HPDE6-E6E7 (cell line): Measurements from ENCODE around the gene TCTN1.

Experiments
- DNase-seq: peaks from one replicate; pipeline ENCODE4 v3.0.0; 2011; ENCODE audit warnings: missing footprints; ENCODE audit errors: extremely low spot score

Gene TCTN1

GRCh38 chr12:110680032-110680431 lies 66.1 kb downstream of the TCTN1 start:
- DNase-seq = no peak

DNA sequence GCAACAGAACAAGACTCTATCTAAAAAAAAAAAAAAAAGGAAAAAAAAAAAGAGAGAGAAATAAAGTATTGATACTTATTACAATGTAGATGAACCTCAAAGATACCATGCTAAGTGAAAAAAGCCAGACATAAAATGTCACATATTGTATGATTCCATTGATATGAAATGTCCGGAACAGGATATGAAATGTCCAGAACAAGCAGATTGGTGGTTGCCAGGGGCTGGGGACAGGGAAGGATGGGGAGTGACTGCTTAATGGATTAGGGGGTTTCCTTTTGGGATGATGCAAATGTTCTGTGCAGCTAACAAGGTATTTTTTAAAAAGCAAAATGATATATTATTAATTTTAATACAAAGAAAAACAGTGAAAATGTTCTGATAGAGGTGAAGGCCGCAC lies 70.0 kb downstream of the TCTN1 start:
- DNase-seq = no peak

- no peak for DNase-seq
These were observed 70.4 kb downstream of the TCTN1 start for GRCh38 chr12:110684312-110684836.

GRCh38 chr12:110686294-110686903 lies 72.5 kb downstream of the TCTN1 start:
- DNase-seq = no peak

GRCh38 chr12:110687396-110688169 lies 73.7 kb downstream of the TCTN1 start:
- no peak for DNase-seq

DNA sequence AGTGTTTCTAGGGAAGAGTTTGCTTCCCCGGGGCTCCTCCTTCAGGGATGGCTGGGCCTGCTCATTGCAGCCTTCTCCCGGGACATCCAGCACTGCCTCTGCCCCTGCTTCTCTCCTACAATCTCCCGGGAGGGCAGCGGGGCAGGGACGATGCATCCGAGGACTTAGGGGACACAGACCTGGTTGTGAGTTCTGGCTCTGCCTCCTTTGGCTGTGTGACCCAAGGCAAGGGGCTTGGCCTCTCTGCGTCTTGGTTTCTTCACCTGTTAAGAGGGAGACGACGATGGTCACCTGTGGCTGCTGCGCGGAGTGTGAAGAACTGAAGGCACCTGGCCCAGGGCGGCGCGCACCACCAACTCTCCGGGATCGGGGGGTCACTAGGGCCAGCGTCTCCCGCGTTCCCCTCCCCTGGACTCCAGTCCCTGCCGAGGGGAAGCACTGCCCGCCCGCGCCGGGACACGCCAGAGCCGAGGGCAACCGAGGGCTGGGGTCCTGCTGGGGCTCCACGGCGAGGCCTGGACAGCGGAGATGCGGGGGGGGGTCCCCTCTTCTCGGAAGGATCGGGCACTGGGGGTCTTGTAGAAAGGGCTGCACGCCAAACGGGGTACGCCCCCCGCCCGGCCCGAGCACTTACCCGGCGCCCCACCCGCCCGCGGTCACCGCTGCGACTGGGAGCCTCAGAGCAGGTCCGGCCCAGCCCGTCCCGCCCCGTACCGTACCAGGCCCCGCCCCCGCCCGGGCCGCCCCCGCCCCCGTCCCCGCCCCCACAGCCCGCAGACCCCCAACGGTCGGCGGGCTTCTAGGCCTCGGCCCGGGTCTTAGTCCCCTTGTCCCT lies 74.7 kb downstream of the TCTN1 start, which contains the start of gene HVCN1:
TSS of gene HVCN1 (minus strand) at position 670 of the 835 bp plus-strand sequence. CDS start 5,870 bp downstream, outside the sequence.
- DNase-seq = no peak

DNA sequence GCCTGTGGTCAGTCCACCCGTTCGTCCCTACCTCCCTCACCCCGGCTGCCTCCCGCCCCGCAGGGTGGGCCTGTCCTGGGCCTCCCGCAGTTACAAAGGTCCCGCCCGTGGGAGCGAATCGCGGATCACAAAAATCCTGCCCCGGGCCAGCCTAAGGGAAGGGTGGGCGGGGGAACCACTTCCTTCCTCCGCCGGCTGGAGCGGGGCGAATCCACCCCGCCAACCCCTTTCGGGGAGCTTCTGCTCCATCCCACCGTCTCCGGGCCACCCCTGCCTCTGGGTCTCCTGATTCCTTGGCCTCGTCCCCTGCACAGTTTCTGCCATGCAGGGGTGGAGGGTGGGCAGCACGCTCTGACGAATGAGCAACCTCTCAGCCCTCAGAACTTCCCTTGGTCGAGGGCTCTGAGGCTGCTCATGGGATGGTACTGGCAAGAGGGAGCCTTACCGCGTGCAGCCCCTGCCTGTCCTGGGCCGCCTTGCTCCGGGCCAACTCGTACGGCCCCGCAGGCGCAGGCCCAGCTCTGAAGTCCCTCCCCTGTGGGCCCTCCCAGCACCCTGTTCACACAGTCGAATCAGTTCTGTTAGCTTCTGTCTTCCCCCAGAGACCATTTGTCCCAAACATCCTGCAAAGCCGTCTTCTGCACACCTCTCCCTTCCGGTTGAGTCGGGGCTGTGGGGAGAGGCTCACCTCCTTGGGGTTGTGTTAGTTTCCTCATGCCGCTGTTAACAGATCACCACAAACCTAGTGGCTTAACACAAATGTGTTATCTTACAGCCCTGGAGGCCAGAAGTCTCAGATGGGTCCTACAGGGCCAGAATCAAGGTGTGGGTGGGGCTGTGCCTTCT lies 75.6 kb downstream of the TCTN1 start:
- DNase-seq = no peak

DNA sequence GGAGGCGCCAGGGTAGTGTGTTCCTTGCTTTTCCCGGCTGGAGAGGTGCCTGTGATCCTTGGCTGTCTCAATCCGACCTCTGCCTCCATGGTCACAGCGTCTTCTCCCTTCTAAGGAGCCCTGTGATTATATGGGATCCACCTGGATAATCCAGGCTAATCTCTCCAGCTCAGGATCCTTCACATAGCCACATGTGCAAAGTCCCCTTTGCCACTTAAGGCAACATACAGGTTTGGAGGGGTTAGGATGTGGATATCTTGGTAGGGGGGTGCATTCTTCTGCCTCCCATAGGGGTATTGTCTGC lies 76.2 kb downstream of the TCTN1 start:
- DNase-seq = no peak

DNA sequence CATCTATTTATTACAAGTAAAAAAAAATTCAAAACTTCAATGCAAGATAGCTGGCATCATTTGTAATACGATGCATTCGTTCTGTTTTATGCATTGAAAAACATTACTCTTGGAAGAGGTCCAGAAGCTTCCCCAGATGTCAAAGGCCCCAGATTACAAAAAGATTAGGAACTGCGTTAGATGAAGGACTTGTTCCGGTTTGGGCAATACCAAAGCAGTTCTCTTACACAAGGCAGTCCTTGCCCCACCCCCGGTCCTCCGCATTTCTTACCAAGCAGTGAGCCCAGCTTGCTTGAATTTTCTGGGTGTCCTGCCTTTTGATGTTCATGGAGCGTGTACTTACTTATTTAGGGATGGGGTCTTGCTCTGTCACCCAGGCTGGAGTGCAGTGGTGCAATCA lies 79.8 kb downstream of the TCTN1 start:
- DNase-seq = no peak

GRCh38 chr12:110694330-110694901 lies 80.5 kb downstream of the TCTN1 start:
- DNase-seq = no peak

DNA sequence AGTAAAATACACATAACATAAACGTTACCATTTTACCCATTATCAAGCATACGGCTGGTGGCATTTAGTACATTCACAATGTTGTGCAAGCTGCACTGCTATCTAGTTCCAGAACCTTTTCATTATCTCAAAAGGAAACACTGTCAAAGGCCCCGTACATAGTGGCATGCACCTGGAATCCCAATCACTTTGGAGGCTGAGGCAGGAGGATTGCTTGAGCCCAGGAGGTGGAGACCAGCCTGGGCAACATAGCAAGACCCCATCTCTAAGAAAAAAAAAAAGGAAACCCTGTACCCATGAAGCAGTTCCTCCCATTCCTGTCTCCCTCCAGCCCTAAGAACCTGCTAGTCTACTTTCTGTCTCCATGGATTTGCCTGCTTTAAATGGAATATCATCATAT lies 82.4 kb downstream of the TCTN1 start:
- DNase-seq = no peak

- DNase-seq = no peak
These were observed 83.3 kb downstream of the TCTN1 start for GRCh38 chr12:110697236-110697635.

DNA sequence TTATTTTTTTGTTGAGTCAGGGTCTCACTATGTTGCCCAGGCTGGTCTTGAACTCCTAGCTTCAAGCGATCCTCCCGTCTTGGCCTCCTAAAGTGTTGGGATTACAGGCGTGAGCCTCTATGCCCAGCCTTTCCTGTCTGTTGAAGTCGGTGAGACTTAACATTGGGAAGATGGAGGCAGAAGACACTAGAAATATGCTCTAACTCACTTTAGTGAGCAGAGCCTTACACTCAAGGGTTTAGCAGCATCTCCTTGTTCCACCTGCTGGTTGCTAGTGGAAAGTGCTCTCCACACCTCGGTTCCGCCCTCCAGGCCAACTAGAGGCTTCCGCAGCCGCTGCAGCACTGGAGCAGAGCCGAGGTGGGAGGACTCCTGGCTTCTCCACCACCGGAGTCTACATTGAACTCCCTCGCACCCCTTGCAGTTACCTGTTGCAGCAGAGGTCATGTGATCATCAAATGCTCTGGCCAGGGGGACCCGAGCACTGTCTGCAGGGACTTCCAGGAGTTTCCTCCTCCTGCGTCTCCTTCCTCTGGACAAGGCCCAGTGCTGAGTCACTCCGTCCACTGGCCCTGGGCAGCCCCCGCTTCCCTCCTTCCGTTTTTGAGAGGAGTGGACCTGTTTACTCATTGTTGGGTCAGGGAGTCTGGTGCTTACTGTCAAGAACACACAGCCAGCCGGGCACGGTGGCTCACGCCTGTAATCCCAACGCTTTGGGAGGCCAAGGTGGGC lies 84.4 kb downstream of the TCTN1 start:
- peak; percentile 76 for DNase-seq
